A673 (cell line): ENCODE measurements around the gene ORM1.

Source experiments
- EZH2 ChIP-seq: fragments of 200-600 bp; sonication (generic); IDR thresholded peaks from 2 replicates; pipeline ENCODE4 v1.6.1; 2017; ENCODE audit warnings: borderline replicate concordance, low read depth, mild to moderate bottlenecking, mixed read lengths, antibody characterized with exemption, low read length; ENCODE audit not compliant: poor library complexity, severe bottlenecking
- TF ChIP-seq, protein P1 (sequence below): fragments of 300-800, 200-600 bp; sonication (generic); conservative IDR thresholded peaks from 2 replicates; pipeline ENCODE4 v1.5.1; 2017; ENCODE audit warnings: low read depth, mild to moderate bottlenecking, antibody characterized with exemption, low read length, moderate library complexity, mixed read lengths

DNA sequence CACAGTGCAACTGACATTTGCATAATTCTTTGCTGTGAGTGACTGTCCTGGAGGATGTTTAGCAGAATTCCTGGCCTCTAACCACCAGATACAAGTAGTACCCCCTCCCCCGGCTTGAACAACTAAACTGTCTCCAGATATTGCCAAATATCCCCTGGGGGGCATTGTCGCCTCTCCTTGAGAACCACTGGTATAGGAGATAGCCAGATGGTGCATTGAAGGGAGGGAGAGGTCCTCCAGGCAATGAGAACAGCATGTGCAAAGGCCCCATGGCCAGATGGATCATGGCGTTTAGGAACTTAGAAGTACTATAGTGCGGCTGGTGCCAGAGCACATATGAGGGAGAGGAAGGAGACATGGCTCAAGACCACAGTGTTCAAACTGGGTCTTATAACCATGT lies 18.9 kb upstream of the ORM1 start:
- TF ChIP-seq, protein P1, sequence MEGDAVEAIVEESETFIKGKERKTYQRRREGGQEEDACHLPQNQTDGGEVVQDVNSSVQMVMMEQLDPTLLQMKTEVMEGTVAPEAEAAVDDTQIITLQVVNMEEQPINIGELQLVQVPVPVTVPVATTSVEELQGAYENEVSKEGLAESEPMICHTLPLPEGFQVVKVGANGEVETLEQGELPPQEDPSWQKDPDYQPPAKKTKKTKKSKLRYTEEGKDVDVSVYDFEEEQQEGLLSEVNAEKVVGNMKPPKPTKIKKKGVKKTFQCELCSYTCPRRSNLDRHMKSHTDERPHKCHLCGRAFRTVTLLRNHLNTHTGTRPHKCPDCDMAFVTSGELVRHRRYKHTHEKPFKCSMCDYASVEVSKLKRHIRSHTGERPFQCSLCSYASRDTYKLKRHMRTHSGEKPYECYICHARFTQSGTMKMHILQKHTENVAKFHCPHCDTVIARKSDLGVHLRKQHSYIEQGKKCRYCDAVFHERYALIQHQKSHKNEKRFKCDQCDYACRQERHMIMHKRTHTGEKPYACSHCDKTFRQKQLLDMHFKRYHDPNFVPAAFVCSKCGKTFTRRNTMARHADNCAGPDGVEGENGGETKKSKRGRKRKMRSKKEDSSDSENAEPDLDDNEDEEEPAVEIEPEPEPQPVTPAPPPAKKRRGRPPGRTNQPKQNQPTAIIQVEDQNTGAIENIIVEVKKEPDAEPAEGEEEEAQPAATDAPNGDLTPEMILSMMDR, result no peak
- TF ChIP-seq EZH2, result no peak
